NB4 (cell line): ENCODE results near the gene RAB33A.

ENCODE experiments used
- CTCF ChIP-seq: IDR thresholded peaks from one replicate; pipeline ENCODE4 v1.5.1; 2012; ENCODE audit warnings: low read depth, low read length
- POLR2A ChIP-seq: IDR thresholded peaks from 2 replicates; pipeline ENCODE4 v1.6.1; 2011; ENCODE audit warnings: mild to moderate bottlenecking; ENCODE audit not compliant: insufficient read length; ENCODE audit errors: extremely low read depth

GRCh38 chrX:130171446-130172126, at the start of gene RAB33A:
- TF ChIP-seq POLR2A (no peak), CTCF (no peak)
